AG09309 (cell line): ENCODE data around the gene RAB34.
A peak's percentile ranks its signal among the peaks of the same experiment; 100 is the strongest.

Experiments
- DNase-seq: peaks from one replicate; pipeline ENCODE4 v3.0.0-alpha.2; 2010; ENCODE audit warnings: low read depth
- H3K4me3 ChIP-seq: 2 replicates; pipeline ENCODE4 v1.5.1; 2011; ENCODE audit warnings: mild to moderate bottlenecking, low read depth, low read length, moderate library complexity; ENCODE audit not compliant: control insufficient read depth
- TF ChIP-seq, protein P1 (sequence below): IDR thresholded peaks from 2 replicates; pipeline ENCODE4 v1.5.1; 2011; ENCODE audit warnings: mild to moderate bottlenecking, low read depth, low read length, inconsistent platforms; ENCODE audit not compliant: insufficient read depth, control insufficient read depth; ENCODE audit errors: missing control alignments

RAB34 gene, protein sequence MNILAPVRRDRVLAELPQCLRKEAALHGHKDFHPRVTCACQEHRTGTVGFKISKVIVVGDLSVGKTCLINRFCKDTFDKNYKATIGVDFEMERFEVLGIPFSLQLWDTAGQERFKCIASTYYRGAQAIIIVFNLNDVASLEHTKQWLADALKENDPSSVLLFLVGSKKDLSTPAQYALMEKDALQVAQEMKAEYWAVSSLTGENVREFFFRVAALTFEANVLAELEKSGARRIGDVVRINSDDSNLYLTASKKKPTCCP

DNA sequence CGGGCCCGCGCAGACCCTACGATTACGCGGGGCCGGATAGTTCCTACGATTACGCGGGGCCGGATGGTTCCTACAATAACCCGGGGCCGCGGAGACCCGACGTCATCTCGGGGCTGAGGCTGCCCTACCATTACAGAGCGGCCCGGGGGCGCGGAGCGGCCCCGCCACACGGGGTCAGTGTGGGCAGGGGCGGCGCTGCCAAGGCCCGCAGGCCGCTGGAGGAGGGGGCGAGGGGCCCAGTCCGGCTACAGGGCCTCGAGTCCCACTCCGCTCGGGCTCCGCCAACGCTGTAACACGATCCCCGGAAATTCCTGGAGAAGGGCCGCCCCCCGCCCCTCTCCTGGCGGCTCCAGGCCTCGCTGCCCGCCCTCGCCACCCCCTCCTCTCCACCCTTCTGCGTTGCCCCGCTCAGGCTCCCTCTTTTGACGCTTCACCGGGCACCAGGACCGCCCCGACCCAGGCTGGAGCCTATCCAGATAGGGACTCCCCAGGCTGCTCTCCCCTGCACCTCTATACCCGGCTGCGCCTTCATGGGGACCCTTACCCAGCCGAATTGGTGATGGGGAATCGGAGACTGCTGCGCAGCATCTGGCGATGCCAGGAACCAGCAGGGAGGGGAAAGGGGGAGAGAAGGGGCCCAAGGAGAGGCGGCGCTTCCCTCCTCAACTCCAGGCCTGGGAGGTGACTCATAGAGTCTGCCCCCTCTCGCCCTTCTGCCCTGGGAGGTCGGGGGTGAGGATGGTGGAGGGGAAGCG, at the start of gene RAB34:
RAB34 (minus strand) TSS at position 291 of the 755 bp plus-strand sequence. CDS start 602 bp downstream, outside the sequence.
- peak within 1 kb of the TSS; percentile 58 for H3K4me3 ChIP-seq
- DNase-seq: peak; percentile 52
- TF ChIP-seq, protein P1, sequence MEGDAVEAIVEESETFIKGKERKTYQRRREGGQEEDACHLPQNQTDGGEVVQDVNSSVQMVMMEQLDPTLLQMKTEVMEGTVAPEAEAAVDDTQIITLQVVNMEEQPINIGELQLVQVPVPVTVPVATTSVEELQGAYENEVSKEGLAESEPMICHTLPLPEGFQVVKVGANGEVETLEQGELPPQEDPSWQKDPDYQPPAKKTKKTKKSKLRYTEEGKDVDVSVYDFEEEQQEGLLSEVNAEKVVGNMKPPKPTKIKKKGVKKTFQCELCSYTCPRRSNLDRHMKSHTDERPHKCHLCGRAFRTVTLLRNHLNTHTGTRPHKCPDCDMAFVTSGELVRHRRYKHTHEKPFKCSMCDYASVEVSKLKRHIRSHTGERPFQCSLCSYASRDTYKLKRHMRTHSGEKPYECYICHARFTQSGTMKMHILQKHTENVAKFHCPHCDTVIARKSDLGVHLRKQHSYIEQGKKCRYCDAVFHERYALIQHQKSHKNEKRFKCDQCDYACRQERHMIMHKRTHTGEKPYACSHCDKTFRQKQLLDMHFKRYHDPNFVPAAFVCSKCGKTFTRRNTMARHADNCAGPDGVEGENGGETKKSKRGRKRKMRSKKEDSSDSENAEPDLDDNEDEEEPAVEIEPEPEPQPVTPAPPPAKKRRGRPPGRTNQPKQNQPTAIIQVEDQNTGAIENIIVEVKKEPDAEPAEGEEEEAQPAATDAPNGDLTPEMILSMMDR: peak; percentile 13

DNA sequence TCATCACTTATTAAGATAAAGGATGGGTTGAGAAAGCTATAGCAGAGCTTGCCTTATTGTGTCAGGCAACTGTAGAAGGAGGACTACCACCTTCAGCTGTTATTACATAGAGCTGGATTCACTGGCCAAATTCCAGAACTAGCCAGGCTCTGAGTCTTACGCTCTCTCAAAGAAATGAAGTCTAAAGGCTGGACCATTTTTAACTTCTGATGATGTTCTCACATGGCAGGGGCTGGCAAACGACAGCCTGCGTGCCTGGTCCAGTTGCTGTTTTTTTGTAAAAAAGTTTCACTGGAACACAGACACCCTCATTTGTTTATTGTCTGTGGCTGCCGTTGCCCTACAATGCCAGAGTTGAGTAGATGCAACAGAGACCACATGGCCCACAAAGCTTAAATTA, 47.4 kb upstream of the RAB34 start:
- H3K4me3 ChIP-seq: no peak overlapping the region
- TF ChIP-seq, protein P1: no peak
- no peak for DNase-seq

DNA sequence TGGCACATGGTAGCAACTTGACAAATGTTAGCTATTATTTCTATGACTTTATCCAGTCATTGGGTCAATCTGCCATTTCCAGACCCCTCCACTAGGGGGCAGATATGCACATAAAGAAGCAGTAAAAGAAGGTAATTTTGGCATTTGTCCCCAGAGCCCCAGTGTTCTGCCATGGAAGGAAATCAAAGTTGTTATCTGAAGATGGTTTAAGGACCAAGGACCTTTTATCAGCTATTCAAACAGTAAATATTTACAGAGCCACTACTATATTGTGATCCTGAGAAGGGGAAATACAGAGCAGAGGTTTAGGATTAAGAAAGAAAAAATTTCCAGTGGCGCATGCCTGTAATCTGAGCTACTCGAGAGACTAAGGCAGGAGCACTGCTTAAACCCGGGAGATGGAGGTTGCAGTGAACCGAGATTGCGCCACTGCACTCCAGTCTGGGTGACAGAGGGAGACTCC, 46.2 kb upstream of the RAB34 start:
- H3K4me3 ChIP-seq: no peak overlapping the region
- DNase-seq: peak; percentile 40
- TF ChIP-seq, protein P1: peak; percentile 78

DNA sequence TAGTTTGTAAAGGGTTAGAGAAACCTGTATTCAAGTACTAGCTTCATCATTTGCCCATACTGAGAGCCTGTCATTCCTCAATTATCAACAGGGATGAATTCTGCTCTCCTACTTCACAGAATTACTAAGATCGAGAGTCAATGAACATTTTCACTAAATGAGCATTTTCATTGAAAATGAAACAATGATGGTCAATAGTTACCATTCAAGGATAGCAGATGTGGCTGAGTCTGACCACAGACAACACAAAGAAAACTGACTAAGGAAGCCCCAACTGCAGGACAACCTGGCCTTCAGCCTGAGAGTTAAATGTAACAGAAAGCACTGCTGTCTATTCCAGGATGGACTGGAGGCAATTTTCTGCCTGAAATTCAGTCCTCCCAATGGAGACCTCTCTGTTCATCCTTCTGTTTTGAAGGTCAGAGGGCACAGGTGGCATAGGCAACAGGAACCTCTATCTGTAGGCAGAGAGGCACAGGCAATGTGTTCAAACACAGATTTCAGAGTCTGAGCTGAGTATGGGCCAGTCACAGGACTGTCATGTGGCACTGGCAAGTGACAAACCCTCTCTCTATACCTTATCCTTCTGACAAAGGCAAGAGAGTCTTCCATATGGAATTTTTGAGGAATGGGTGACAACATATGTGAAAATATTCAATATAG, 45.6 kb upstream of the RAB34 start:
- no peak overlapping the region for H3K4me3 ChIP-seq
- no peak for DNase-seq
- TF ChIP-seq, protein P1: no peak

DNA sequence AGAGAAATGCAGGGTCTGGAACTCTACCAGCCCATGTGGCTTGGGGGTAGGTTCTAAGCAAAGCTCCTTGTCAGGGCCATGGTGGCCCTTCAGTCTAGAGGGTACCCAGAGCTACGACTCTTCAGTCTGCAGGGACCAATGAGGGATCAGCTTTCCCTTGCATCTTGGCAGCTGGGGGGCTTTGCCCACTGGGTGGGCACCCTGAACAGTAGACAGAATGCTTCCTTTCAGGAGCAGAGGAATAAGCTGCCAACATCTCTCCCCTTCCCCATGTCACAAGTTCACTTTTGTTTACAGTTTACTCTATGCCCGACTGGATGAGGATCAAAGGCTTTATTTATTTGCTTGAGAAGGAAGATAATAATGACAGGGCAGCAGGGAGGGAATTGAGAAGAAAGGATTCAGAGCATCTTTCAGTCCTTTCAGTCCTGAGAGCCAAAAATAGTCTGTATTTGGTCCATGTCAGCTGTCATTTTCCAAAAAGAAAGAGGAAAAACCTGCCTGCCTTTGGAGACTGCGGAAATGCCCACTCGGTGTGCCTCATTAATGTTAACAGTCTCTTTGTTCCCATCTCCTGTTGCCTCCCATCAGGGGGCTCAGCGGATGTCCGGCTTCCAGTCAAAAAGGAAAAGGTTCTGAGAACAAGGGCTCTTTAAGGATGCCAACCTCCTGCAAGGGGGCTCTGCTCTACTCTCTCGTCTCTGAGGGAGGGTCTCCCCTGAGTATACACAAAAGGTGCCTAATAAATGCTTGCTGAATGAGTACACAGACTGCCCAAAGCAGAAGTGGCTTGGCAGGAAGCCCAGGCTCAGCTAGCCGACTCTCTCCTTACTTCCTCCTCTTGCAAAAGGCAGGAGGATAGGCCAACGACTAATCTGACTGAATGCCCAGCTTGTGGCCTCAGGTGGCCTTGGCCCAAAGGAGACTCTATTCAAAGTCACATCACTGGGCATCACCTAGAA, 43.2 kb upstream of the RAB34 start:
- DNase-seq: peak; percentile 10
- H3K4me3 ChIP-seq: no peak overlapping the region
- TF ChIP-seq, protein P1: no peak
